Stimulated activated CD4-positive, alpha-beta T cell treated with anti-CD3 and anti-CD28 coated beads, Interleukin-12 subunit alpha, Interleukin-12 subunit beta, amount 100 ng/mL, for 4 hours (primary cell): ENCODE data around the gene HSD17B14.
"Not testable (repeated sequence)": the region's sequence is repeated elsewhere in the genome, so short reads cannot be mapped to it uniquely, and the experiment has no call there.

Experiments
- DNase-seq: peaks from one replicate; pipeline ENCODE4 v3.0.0-alpha.2; 2020

Gene HSD17B14

GRCh38 chr19:48836089-48837017 lies at the start of gene HSD17B14:
Gene HSD17B14 (minus strand): TSS chr19:48836491. CDS start chr19:48836411, 80 bp downstream.
- peak; percentile 23 for DNase-seq

GRCh38 chr19:48883726-48884125 lies 47.4 kb upstream of the HSD17B14 start:
- no peak for DNase-seq

- no peak for DNase-seq
Measured at GRCh38 chr19:48881741-48882657, 45.7 kb upstream of the HSD17B14 start.

DNA sequence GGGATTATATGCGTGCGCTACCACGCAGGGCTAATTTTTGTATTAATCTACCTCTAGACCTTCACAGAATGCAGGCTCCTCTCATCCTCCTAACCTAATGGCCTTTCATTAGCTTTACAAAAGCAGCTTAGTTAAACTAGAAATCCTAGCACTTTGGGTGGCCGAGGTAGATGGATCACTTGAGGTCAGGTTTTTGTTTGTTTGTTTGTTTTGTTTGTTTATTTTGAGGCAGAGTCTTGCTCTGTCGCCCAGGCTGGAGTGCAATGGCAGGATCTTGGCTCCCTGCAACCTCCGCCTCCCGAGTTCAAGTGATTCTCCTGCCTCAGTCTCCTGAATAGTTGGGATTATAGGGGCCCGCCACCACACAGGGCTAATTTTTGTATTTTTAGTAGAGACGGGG lies 43.4 kb upstream of the HSD17B14 start:
- not testable (repeated sequence) for DNase-seq

GRCh38 chr19:48879025-48879637 lies 42.8 kb upstream of the HSD17B14 start:
- no peak for DNase-seq

DNA sequence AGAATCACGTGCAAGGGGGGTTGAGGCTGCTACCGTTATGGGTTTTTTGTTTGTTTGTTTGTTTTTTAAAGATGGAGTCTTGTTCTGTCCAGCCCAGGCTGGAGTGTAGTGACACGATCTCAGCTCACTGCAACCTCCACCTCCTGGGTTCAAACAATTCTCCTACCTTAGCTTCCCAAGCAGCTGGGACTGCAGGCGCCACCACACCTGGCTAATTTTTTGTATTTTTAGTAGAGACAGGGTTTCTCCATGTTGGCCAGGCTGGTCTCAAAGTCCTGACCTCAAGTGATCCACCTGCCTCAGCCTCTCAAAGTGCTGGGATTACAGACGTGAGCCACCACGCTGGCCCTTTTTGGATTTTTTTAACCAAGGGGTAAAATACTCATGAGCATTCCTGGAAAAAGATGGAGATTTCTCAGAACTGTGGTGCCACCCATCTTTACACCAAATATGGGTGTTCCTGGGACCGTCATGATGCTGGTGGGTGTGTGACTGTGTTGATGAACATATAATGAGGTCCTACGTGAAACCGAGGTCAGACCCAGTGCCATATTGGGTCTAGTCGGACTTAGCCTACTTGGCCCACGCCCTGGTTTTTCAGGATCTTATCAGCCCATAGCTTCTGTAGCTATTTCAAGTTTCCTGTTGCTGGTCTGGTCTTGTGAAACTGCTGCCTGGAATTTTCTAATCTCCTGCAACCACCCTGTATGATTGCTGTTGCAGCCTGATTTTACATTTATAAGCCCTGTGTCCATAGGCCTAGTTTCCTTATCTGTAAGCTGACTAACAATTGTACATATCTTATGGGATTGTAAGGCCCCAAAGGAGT lies 42.1 kb upstream of the HSD17B14 start:
- DNase-seq, result no peak

- DNase-seq, result no peak
Measured at GRCh38 chr19:48877855-48878195, 41.5 kb upstream of the HSD17B14 start.

- peak; percentile 46 for DNase-seq
Measured at GRCh38 chr19:48876043-48876981, 40.0 kb upstream of the HSD17B14 start.

DNA sequence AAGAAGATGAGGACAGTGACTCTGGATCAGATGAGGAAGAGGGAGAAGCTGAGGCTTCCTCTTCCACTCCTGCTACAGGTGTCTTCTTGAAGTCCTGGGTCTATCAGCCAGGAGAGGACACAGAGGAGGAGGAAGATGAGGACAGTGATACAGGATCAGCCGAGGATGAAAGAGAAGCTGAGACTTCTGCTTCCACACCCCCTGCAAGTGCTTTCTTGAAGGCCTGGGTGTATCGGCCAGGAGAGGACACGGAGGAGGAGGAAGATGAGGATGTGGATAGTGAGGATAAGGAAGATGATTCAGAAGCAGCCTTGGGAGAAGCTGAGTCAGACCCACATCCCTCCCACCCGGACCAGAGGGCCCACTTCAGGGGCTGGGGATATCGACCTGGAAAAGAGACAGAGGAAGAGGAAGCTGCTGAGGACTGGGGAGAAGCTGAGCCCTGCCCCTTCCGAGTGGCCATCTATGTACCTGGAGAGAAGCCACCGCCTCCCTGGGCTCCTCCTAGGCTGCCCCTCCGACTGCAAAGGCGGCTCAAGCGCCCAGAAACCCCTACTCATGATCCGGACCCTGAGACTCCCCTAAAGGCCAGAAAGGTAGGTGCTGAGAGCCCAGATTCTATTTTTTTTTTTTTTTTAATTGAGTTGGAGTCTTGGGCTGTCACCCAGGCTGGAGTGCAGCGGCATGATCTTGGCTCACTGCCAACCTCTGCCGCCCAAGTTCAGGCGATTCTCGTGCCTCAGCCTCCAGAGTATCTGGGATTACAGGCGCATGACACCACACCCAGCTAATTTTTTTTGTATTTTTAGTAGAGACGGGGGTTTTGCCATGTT lies 38.2 kb upstream of the HSD17B14 start:
- no peak for DNase-seq

GRCh38 chr19:48873476-48874302 lies 37.4 kb upstream of the HSD17B14 start:
- no peak for DNase-seq

- peak; percentile 59 for DNase-seq
Measured at GRCh38 chr19:48872884-48873475, 36.7 kb upstream of the HSD17B14 start.

- peak; percentile 99 for DNase-seq
Measured at GRCh38 chr19:48872182-48872883, 36.0 kb upstream of the HSD17B14 start, which contains the start of gene PPP1R15A. Gene PPP1R15A (plus strand): TSS chr19:48872421. CDS start chr19:48873234, 813 bp downstream.

GRCh38 chr19:48871471-48872181 lies 35.3 kb upstream of the HSD17B14 start:
- not testable (repeated sequence) for DNase-seq

DNA sequence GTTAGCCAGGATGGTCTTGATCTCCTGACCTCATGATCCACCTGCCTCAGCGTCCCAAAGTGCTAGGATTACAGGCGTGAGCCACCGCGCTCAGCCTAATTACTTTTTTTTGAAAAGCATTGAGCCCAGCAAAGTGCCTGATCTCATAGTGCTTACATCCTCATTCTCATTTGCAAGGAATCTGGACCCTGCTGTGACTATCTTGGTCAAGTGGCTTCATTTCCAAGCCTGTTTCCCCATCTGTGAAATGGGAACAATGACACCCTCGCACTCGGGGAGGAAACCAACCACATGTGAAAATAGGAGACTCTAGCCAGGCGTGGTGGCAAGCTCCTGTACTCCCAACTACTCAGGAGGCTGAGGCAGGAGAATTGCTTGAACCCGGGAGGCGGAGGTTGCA lies 33.8 kb upstream of the HSD17B14 start:
- DNase-seq, result no peak

DNA sequence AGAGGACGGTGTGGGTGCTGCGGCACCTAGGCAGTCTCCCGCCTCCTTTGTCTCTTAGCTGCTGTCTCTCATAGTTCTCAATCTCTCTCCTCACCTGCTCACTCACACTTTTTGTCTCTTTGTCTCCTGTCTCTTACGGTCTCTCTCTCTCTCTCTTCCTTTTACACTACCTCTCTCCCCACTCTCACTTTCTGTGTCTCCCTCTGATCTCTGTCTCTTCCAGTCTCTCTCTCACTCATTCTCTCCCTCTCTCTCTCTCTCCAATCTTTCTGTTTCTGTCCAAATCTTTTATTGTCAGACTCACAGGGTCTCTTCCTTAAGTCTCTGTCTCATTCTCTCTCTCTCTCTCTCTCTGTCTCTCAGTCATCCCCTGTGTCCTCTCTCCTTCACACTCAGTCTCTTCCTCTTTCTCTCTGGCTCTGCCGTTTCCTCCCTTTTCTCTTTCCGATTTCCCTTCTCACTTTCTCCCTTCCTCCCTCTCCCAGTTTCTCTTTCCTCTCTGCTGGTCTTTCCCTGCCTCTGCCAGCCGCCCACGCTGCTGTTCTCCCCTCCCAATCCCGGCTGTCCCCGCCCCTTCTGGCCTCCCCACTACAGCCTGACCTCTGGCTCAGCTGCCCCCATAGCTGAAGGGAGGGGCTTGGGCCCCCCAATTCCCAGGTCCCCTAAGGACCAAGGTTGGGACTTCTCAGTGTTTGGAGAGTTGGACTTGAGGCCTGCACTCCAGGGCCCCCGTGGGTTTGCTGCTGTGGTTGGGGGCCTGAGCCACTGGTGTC lies 32.0 kb upstream of the HSD17B14 start, which contains the start of gene PLEKHA4:
Gene PLEKHA4 (minus strand): TSS at position 504 of the 773 bp plus-strand sequence. CDS start 997 bp downstream, outside the sequence.
- no peak for DNase-seq

GRCh38 chr19:48867746-48868113 lies 31.4 kb upstream of the HSD17B14 start:
- DNase-seq, result no peak
